ENCODE data around the gene LPAR1. TPM values are rescaled to one million over a fixed set of nuclear protein-coding genes. Genes with fewer than 3 reads are reported as not detected.

The LPAR1 gene
- total and polyA plus RNA-seq, 9 of the 15 experiments (the other 6 are each of a cell fraction or from before 2014, with no cell fraction given): 0.13 TPM; not detected in 8

DNA sequence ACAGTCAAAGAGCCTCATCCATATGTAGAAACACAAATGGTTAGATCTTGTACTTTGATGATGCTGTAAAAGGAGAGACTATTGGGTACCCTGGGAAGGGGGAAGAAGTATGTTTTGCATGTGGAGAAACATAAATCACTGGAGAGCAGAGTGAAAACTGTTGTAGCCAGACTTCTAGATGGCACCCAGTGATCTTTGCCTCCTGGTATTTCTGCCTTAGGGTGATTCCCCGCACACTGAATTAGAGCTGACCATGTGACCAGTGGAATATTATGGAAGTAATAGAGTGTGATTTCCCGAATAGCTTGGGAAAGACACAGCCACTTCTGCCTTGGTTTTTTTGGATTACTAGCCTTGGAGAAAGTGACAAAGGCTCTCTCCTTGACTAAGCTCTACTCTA, 174.3 kb downstream of the LPAR1 start:
- FAIRE-seq: no peak
- no TSS peak for BruUV-seq (replicated peaks)
- Histone ChIP-seq H3K27me3 (ENCODE audit: control insufficient read depth in 2 of 2, insufficient read depth in 2 of 2, low read length in 2 of 2) (no peaks in the 10 kb centered on the region), H2AFZ (ENCODE audit: low read depth, low read length) (no peak overlapping the region), H3K79me2 (ENCODE audit: control insufficient read depth, insufficient read depth, low read length) (no peaks in the 10 kb centered on the region), H4K20me1 (replicated peaks; ENCODE audit: control insufficient read depth, insufficient read depth, low read length) (no peaks in the 10 kb centered on the region), H3K9me3 (replicated peaks; ENCODE audit: control insufficient read depth, insufficient read depth, low read depth, low read length) (peaks cover 2% of the 10 kb centered on the region; the same call in 1 of the 2 replicates), H3K9ac (ENCODE audit: insufficient read depth in 1 of 2, low read depth in 2 of 2, low read length in 2 of 2) (no peak overlapping the region), H3K36me3 (ENCODE audit: control insufficient read depth, insufficient read depth, low read length) (no peaks in the 10 kb centered on the region), H3K9me1 (ENCODE audit: control insufficient read depth, insufficient read depth, low read length) (no peaks in the 10 kb centered on the region), H3K4me3 (no peak overlapping the region), H3K27ac (ENCODE audit: extremely low read depth, low read depth, low read length) (no peak overlapping the region), H3K4me1 (replicated peaks in 1 of 2; ENCODE audit: control insufficient read depth in 2 of 2, insufficient read depth in 2 of 2, low read length in 2 of 2) (no peaks in the 10 kb centered on the region), H3K4me2 (ENCODE audit: insufficient read depth, low read length) (no peak overlapping the region)
- in situ Hi-C loops (cut with MboI): no loop called here
- ChIA-PET CTCF (ENCODE audit: low intra/inter-chr PET ratio) (no interaction called here), POLR2A (no interaction called here)
- TF ChIP-seq, protein P1, sequence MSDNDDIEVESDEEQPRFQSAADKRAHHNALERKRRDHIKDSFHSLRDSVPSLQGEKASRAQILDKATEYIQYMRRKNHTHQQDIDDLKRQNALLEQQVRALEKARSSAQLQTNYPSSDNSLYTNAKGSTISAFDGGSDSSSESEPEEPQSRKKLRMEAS (CRISPR knock-in tag; IDR thresholded peaks at IDR 0.05): no peak
- TF ChIP-seq JUN (IDR thresholded peaks at IDR 0.05; ENCODE audit: borderline replicate concordance, low read depth, low read length) (no peak), JUN (CRISPR knock-in tag; IDR thresholded peaks at IDR 0.05; ENCODE audit: borderline replicate concordance) (no peak), ZNF778 (CRISPR knock-in tag; IDR thresholded peaks at IDR 0.05) (no peak), ZBED1 (IDR thresholded peaks at IDR 0.05) (no peak), EWSR1 (IDR thresholded peaks at IDR 0.05; ENCODE audit: borderline replicate concordance, low read depth, partially characterized antibody) (no peak), ZFP1 (CRISPR knock-in tag; IDR thresholded peaks at IDR 0.05) (no peak), HNRNPUL1 (IDR thresholded peaks at IDR 0.05; ENCODE audit: low read length) (no peak), OTX1 (CRISPR knock-in tag; IDR thresholded peaks at IDR 0.05) (no peak), TBL1XR1 (IDR thresholded peaks at IDR 0.05; ENCODE audit: low read length in 2 of 2) (no peak), SPI1 (IDR thresholded peaks at IDR 0.05; ENCODE audit: borderline replicate concordance, low read depth, low read length) (no peak), ZNF583 (CRISPR knock-in tag; IDR thresholded peaks at IDR 0.05) (no peak), SAP30 (IDR thresholded peaks at IDR 0.05; ENCODE audit: borderline replicate concordance, insufficient read depth, low read depth, low read length, poor library complexity, severe bottlenecking) (no peak), ETV5 (CRISPR knock-in tag; IDR thresholded peaks at IDR 0.05; ENCODE audit: low read depth) (no peak), NBN (IDR thresholded peaks at IDR 0.05; ENCODE audit: low read depth) (no peak), ZNF124 (CRISPR knock-in tag; IDR thresholded peaks at IDR 0.05) (no peak)
- TF ChIP-seq, protein P2, sequence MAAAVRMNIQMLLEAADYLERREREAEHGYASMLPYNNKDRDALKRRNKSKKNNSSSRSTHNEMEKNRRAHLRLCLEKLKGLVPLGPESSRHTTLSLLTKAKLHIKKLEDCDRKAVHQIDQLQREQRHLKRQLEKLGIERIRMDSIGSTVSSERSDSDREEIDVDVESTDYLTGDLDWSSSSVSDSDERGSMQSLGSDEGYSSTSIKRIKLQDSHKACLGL (CRISPR knock-in tag; IDR thresholded peaks at IDR 0.05; ENCODE audit: borderline replicate concordance, poor library complexity, severe bottlenecking): no peak
- TF ChIP-seq, protein P3, sequence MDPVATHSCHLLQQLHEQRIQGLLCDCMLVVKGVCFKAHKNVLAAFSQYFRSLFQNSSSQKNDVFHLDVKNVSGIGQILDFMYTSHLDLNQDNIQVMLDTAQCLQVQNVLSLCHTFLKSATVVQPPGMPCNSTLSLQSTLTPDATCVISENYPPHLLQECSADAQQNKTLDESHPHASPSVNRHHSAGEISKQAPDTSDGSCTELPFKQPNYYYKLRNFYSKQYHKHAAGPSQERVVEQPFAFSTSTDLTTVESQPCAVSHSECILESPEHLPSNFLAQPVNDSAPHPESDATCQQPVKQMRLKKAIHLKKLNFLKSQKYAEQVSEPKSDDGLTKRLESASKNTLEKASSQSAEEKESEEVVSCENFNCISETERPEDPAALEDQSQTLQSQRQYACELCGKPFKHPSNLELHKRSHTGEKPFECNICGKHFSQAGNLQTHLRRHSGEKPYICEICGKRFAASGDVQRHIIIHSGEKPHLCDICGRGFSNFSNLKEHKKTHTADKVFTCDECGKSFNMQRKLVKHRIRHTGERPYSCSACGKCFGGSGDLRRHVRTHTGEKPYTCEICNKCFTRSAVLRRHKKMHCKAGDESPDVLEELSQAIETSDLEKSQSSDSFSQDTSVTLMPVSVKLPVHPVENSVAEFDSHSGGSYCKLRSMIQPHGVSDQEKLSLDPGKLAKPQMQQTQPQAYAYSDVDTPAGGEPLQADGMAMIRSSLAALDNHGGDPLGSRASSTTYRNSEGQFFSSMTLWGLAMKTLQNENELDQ (CRISPR knock-in tag; IDR thresholded peaks at IDR 0.05; ENCODE audit: borderline replicate concordance): no peak
- TF ChIP-seq, protein P4, sequence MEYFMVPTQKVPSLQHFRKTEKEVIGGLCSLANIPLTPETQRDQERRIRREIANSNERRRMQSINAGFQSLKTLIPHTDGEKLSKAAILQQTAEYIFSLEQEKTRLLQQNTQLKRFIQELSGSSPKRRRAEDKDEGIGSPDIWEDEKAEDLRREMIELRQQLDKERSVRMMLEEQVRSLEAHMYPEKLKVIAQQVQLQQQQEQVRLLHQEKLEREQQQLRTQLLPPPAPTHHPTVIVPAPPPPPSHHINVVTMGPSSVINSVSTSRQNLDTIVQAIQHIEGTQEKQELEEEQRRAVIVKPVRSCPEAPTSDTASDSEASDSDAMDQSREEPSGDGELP (CRISPR knock-in tag; IDR thresholded peaks at IDR 0.05; ENCODE audit: borderline replicate concordance): no peak
- no peak for DNase-seq (ENCODE audit: extremely low read depth in 1 of 4, low spot score in 3 of 4)
- no peak for ATAC-seq
- WGBS (ENCODE audit: insufficient coverage, low coverage, missing lambda C conversion rate): 0% methylated on average over 2 of the region's 2 CpGs
- intact Hi-C loops (cut with micrococcal nuclease): no loop called here

All from K562 (cell line).